NB4 (cell line): Measurements from ENCODE around the gene KRTAP10-4.

Source experiments
- DNase-seq: peaks from one replicate; pipeline ENCODE4 v3.0.0; 2010; ENCODE audit warnings: low read depth
- H3K4me3 ChIP-seq: one replicate; pipeline ENCODE4 v1.5.1; 2011; ENCODE audit warnings: mild to moderate bottlenecking, low read depth, low read length, moderate library complexity
- CTCF ChIP-seq: IDR thresholded peaks from one replicate; pipeline ENCODE4 v1.5.1; 2012; ENCODE audit warnings: low read depth, low read length
- MAX ChIP-seq: IDR thresholded peaks from 2 replicates; pipeline ENCODE4 v1.6.1; 2011; ENCODE audit warnings: low read depth, low read length
- MYC ChIP-seq: IDR thresholded peaks from 2 replicates; pipeline ENCODE4 v1.6.1; 2011; ENCODE audit warnings: low read depth, low read length
- POLR2A ChIP-seq: IDR thresholded peaks from 2 replicates; pipeline ENCODE4 v1.6.1; 2011; ENCODE audit warnings: mild to moderate bottlenecking; ENCODE audit not compliant: insufficient read length; ENCODE audit errors: extremely low read depth

Gene KRTAP10-4

GRCh38 chr21:44530903-44531605, 42.5 kb upstream of the KRTAP10-4 start:
- TF ChIP-seq CTCF (no peak), MYC (no peak), POLR2A (no peak), MAX (no peak)
- H3K4me3 ChIP-seq: no peak overlapping the region
- DNase-seq: no peak

GRCh38 chr21:44531606-44532564, 41.6 kb upstream of the KRTAP10-4 start:
- DNase-seq: no peak
- H3K4me3 ChIP-seq: no peak overlapping the region
- no peak for TF ChIP-seq MYC

GRCh38 chr21:44532712-44533111, 40.8 kb upstream of the KRTAP10-4 start:
- DNase-seq: no peak
- H3K4me3 ChIP-seq: no peak overlapping the region
- no peak for TF ChIP-seq POLR2A

- H3K4me3 ChIP-seq: no peak overlapping the region
- TF ChIP-seq MAX: no peak
- TF ChIP-seq MYC: no peak
- TF ChIP-seq POLR2A: no peak
- TF ChIP-seq CTCF: no peak
- DNase-seq: no peak
Observed at GRCh38 chr21:44533121-44533890, 40.2 kb upstream of the KRTAP10-4 start.

GRCh38 chr21:44533891-44534627, 39.5 kb upstream of the KRTAP10-4 start:
- DNase-seq: no peak
- TF ChIP-seq POLR2A (no peak), MAX (no peak)
- no peak overlapping the region for H3K4me3 ChIP-seq

GRCh38 chr21:44534688-44535087, 38.8 kb upstream of the KRTAP10-4 start:
- H3K4me3 ChIP-seq: no peak overlapping the region
- no peak for DNase-seq
- TF ChIP-seq POLR2A (no peak), CTCF (no peak), MAX (no peak), MYC (no peak)

- DNase-seq: no peak
- no peak for TF ChIP-seq MAX
- no peak for TF ChIP-seq CTCF
- TF ChIP-seq MYC: no peak
- TF ChIP-seq POLR2A: no peak
- no peak overlapping the region for H3K4me3 ChIP-seq
Observed at GRCh38 chr21:44535963-44536362, 37.6 kb upstream of the KRTAP10-4 start.
